Neural cell (in vitro differentiated cells): ENCODE data around the gene TSKS.
A peak's percentile ranks its signal among the peaks of the same experiment; 100 is the strongest.

Experiments
- MXI1 ChIP-seq: fragments of 450-650 bp; conservative IDR thresholded peaks from 2 replicates; pipeline ENCODE4 v1.6.1; 2014; ENCODE audit warnings: antibody characterized with exemption, mild to moderate bottlenecking; ENCODE audit not compliant: poor library complexity, severe bottlenecking
- POLR2AphosphoS5 ChIP-seq: IDR thresholded peaks from 2 replicates; pipeline ENCODE4 v1.6.1; 2012
- TF ChIP-seq, protein P1 (sequence below): fragments of 450-650 bp; IDR thresholded peaks from 2 replicates; pipeline ENCODE4 v1.5.1; 2014; ENCODE audit warnings: antibody characterized with exemption, mild to moderate bottlenecking, moderate library complexity; ENCODE audit not compliant: poor library complexity, severe bottlenecking

DNA sequence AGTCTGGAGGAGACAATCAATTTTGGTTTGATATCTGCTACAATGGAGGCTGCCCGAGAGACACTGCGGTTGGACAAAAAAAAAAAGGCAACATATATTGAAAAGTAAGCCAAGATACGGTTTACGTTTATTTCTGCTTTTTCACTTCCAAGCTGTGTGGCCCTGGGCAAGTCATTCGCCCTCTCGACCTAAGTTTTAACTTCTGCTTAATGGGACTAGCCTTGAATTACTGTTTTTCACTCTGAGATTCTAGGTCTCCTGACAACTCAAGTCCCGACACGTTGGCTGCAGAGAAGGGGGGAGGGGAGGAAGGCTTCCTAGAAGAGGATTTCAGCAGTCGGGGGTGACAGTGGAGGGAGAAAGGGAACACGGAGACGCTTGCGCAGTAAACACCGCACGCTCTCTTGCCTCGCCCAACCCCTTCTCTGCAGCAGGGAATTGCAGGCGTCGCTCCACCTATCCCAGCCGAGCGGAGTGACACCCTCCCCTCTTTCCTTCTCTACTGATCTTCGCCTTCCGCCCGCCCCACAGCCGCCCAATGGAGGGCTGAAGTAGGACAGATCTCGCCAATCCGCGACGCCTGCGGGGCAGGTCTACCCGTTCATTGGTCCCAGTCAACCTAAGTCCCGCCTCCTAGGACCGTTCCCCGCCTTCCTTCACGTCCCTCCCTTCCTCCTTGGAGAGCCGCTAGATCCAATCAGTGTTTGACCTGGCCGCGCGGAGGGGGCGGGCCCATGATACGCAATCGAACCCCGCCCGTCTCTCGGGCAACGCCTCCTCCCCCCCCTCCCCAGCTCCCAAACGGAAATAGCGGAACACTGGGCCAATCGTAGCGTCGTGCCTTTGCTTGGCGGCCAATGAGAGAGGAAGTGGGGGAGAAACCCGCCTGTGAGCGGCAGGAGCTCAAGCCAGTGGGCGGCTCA is 3.2 kb upstream of the TSKS start:
- TF ChIP-seq POLR2AphosphoS5 (peak; percentile 77), MXI1 (peak; percentile 32)
- TF ChIP-seq, protein P1, sequence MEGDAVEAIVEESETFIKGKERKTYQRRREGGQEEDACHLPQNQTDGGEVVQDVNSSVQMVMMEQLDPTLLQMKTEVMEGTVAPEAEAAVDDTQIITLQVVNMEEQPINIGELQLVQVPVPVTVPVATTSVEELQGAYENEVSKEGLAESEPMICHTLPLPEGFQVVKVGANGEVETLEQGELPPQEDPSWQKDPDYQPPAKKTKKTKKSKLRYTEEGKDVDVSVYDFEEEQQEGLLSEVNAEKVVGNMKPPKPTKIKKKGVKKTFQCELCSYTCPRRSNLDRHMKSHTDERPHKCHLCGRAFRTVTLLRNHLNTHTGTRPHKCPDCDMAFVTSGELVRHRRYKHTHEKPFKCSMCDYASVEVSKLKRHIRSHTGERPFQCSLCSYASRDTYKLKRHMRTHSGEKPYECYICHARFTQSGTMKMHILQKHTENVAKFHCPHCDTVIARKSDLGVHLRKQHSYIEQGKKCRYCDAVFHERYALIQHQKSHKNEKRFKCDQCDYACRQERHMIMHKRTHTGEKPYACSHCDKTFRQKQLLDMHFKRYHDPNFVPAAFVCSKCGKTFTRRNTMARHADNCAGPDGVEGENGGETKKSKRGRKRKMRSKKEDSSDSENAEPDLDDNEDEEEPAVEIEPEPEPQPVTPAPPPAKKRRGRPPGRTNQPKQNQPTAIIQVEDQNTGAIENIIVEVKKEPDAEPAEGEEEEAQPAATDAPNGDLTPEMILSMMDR, result peak; percentile 41
